ENCODE data around the gene RPS2.

The RPS2 gene

GRCh38 chr16:1941162-1942046, 23.2 kb downstream of the RPS2 start (continued):
- no peak for TF ChIP-seq ZBTB44 (tag by site-specific recombination; IDR thresholded peaks at IDR 0.05)
- TF ChIP-seq ZNF391 (tag by site-specific recombination; IDR thresholded peaks at IDR 0.05; ENCODE audit: borderline replicate concordance, low read depth), result no peak
- TF ChIP-seq BCL6B (tag by site-specific recombination; IDR thresholded peaks at IDR 0.05), result no peak
- TF ChIP-seq HOXD13 (CRISPR knock-in tag; IDR thresholded peaks at IDR 0.05; ENCODE audit: borderline replicate concordance), result no peak
- no peak for TF ChIP-seq ZBTB6 (tag by site-specific recombination; IDR thresholded peaks at IDR 0.05)
- no peak for TF ChIP-seq ZNF530 (tag by site-specific recombination; IDR thresholded peaks at IDR 0.05; ENCODE audit: low read depth)
- no peak for TF ChIP-seq TSHZ1 (tag by site-specific recombination; IDR thresholded peaks at IDR 0.05; ENCODE audit: borderline replicate concordance)
- no peak for TF ChIP-seq ZBTB20 (tag by site-specific recombination; IDR thresholded peaks at IDR 0.05)
- TF ChIP-seq ZSCAN4 (tag by site-specific recombination; IDR thresholded peaks at IDR 0.05), result no peak
- no peak for TF ChIP-seq ZNF701 (tag by site-specific recombination; IDR thresholded peaks at IDR 0.05)
- no peak for TF ChIP-seq ZNF18 (tag by site-specific recombination; IDR thresholded peaks at IDR 0.05)
- peak; percentile 98 for TF ChIP-seq PRDM10 (tag by site-specific recombination; IDR thresholded peaks at IDR 0.05)
- TF ChIP-seq HIC1 (tag by site-specific recombination; IDR thresholded peaks at IDR 0.05), result no peak
- TF ChIP-seq ZNF211 (tag by site-specific recombination; IDR thresholded peaks at IDR 0.05; ENCODE audit: low read depth), result no peak
- TF ChIP-seq ZNF184 (tag by site-specific recombination; IDR thresholded peaks at IDR 0.05), result no peak
- TF ChIP-seq ZBTB48 (tag by site-specific recombination; IDR thresholded peaks at IDR 0.05), result 0 out of 2 replicates have a peak, but pooled peaks have one; percentile 24
- no peak for TF ChIP-seq ZNF155 (tag by site-specific recombination; IDR thresholded peaks at IDR 0.05)
- no peak for TF ChIP-seq ZNF140 (tag by site-specific recombination; IDR thresholded peaks at IDR 0.05)
- peak; percentile 38 for TF ChIP-seq ZNF654 (tag by site-specific recombination; IDR thresholded peaks at IDR 0.05; ENCODE audit: low read depth)
- TF ChIP-seq ZNF658 (tag by site-specific recombination; IDR thresholded peaks at IDR 0.05), result no peak
- TF ChIP-seq ZNF146 (tag by site-specific recombination; IDR thresholded peaks at IDR 0.05), result no peak
- no peak for TF ChIP-seq HOXA7 (CRISPR knock-in tag; IDR thresholded peaks at IDR 0.05; ENCODE audit: borderline replicate concordance)
